ENCODE measurements around the gene MEOX1. TPM values are rescaled to one million over a fixed set of nuclear protein-coding genes. Genes with fewer than 3 reads are reported as not detected.

MEOX1 gene
- total RNA-seq, 1 experiment from 2014 or later = not detected

- H3K36me3 Mint-ChIP-seq = no peaks in the 10 kb centered on the region
- H3K9me3 Mint-ChIP-seq = no peaks in the 10 kb centered on the region
- ATAC-seq (no peak), DNase-seq (ENCODE audit: low spot score) (no peak)
- H3K27ac Mint-ChIP-seq = no peak overlapping the region
- POLR2A ChIA-PET = no interaction called here
- H3K4me1 Mint-ChIP-seq = peaks cover 13% of the 10 kb centered on the region
- H3K27me3 Mint-ChIP-seq (ENCODE audit: low read depth) = no peaks in the 10 kb centered on the region
- no peak overlapping the region for H3K4me3 Mint-ChIP-seq
- CTCF ChIA-PET = no interaction called here
- TF ChIP-seq ZNF532 (CRISPR knock-in tag; IDR thresholded peaks at IDR 0.05; ENCODE audit: borderline replicate concordance) (no peak), AR (CRISPR knock-in tag; IDR thresholded peaks at IDR 0.05) (no peak), JUN (CRISPR knock-in tag; IDR thresholded peaks at IDR 0.05) (no peak), FOXP4 (CRISPR knock-in tag; IDR thresholded peaks at IDR 0.05) (no peak), ZNF671 (CRISPR knock-in tag; IDR thresholded peaks at IDR 0.05) (no peak), GTF2I (CRISPR knock-in tag; conservative IDR thresholded peaks at IDR 0.05) (no peak), HMGXB4 (CRISPR knock-in tag; IDR thresholded peaks at IDR 0.05) (no peak), OVOL2 (CRISPR knock-in tag; IDR thresholded peaks at IDR 0.05; ENCODE audit: borderline replicate concordance) (no peak), EMX1 (CRISPR knock-in tag; IDR thresholded peaks at IDR 0.05) (no peak), ZNF263 (CRISPR knock-in tag; IDR thresholded peaks at IDR 0.05; ENCODE audit: low read depth) (no peak), AFF4 (CRISPR knock-in tag; IDR thresholded peaks at IDR 0.05; ENCODE audit: borderline replicate concordance) (no peak), ZSCAN18 (CRISPR knock-in tag; IDR thresholded peaks at IDR 0.05) (no peak), FOXJ3 (CRISPR knock-in tag; IDR thresholded peaks at IDR 0.05; ENCODE audit: borderline replicate concordance) (no peak), PRDM15 (CRISPR knock-in tag; IDR thresholded peaks at IDR 0.05) (no peak), SOX15 (CRISPR knock-in tag; IDR thresholded peaks at IDR 0.05) (no peak), USF1 (CRISPR knock-in tag; IDR thresholded peaks at IDR 0.05) (no peak), TCF7 (CRISPR knock-in tag; IDR thresholded peaks at IDR 0.05; ENCODE audit: low read depth) (no peak)
These were observed 29.5 kb downstream of the MEOX1 start for GRCh38 chr17:43632221-43632620.
